Activated gamma-delta T cell treated with Interleukin-2 at 50 U/mL for 16 hours (primary cell): ENCODE results near the gene ZFYVE19.

Experiments used
- DNase-seq: peaks from one replicate; pipeline ENCODE4 v3.0.0-alpha.2; 2020

The ZFYVE19 gene, protein sequence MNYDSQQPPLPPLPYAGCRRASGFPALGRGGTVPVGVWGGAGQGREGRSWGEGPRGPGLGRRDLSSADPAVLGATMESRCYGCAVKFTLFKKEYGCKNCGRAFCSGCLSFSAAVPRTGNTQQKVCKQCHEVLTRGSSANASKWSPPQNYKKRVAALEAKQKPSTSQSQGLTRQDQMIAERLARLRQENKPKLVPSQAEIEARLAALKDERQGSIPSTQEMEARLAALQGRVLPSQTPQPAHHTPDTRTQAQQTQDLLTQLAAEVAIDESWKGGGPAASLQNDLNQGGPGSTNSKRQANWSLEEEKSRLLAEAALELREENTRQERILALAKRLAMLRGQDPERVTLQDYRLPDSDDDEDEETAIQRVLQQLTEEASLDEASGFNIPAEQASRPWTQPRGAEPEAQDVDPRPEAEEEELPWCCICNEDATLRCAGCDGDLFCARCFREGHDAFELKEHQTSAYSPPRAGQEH

DNA sequence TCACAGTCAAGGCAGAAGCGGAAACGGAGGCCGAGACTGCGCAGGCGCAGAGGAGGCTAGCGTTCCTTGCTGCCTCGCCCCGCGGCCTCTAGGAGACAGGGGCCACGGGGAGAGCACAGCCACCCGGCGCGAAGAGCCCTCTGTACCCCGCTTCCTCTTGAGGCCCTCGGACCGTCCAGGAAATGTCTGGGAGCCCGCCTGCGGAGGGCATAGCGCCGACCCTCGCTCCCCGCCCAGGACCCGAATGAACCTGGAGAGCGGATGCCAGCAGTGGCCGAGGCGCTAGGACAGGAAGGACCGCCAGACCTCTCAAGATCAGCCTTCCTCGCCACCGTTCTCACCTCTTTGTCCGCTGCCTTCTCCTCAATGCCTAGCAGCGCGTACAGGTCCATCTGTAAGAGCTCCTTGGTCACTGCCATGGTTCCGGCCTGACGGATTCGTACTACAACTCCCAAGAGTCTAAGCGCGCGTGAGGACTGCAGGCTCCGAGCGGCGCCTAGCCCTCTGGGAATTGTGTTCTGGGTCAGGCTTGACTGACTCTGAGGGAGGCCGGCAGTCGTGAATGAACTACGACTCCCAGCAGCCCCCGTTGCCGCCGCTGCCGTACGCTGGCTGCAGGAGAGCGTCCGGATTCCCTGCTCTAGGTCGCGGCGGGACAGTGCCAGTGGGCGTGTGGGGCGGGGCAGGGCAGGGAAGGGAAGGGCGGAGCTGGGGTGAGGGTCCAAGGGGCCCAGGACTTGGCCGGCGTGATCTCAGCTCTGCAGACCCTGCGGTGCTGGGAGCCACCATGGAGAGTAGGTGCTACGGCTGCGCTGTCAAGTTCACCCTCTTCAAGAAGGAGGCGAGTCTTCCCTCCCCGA lies at the start of gene ZFYVE19, which contains the start of gene DNAJC17:
Gene ZFYVE19 (plus strand): TSS at position 62 of the 860 bp plus-strand sequence. CDS start 501 bp downstream, at position 563.
Gene DNAJC17 (minus strand): TSS at position 446 of the 860 bp plus-strand sequence. CDS start 27 bp downstream, at position 419.
- DNase-seq = peak; percentile 90

DNA sequence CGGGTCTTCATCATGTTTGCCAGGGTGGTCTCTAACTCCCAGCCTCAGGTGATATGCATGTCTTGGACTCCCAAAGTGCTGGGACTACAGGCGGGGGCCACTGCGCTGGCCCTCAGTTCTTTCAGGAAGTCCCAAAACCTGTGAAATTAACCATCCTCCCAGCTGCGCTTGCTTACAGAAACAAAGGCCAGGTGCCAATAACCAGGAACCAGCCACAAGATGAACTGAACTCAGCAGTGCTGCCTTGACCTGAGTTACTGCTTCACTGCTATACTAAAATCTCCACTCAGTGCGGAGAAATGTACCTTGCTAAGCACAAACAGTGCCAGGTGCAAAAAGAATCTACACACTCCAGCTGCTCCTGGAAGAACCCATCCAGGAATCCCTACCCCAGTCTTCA lies 46.9 kb upstream of the ZFYVE19 start:
- DNase-seq = no peak

DNA sequence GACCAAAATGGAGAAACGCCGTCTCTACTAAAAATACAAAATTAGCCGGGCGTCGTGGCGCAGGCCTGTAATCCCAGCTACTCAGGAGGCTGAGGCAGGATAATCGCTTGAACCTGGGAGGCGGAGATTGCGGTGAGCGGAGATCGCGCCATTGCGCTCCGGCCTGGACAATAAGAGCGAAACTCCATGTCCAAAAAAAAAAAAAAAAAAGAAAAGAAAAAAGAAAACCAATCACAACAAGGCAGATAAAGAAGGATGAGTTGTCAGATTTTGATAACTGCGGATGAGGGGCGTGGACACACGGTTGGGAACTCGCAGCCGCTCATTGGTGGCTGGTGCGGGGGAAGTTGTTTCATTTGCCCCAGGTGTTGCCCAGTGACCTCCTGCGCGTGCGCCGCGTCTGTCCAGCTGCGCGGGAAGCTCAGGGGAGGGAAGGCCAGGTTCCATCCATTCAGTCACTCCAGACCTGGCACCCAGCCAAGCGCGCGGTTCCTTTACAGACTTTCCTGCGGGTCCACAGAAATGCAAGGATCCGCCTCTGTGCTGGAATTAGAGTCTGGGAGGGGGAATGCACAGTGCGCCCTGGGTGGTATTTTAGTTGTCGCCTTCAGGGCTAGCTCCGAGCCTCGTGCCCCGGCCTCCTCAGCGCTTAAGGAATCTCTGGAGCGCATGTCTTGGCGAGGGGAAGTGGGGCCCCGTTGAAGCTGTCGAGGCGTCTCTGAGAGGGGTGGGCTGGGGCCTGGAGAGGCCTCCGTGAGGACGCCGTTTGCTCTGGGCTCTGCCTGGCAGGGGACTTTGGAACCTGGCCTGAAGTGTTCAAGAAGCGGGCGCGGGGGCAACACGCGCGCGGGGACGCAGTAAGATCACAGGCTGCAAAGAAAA lies 43.7 kb upstream of the ZFYVE19 start:
- peak; percentile 18 for DNase-seq

DNA sequence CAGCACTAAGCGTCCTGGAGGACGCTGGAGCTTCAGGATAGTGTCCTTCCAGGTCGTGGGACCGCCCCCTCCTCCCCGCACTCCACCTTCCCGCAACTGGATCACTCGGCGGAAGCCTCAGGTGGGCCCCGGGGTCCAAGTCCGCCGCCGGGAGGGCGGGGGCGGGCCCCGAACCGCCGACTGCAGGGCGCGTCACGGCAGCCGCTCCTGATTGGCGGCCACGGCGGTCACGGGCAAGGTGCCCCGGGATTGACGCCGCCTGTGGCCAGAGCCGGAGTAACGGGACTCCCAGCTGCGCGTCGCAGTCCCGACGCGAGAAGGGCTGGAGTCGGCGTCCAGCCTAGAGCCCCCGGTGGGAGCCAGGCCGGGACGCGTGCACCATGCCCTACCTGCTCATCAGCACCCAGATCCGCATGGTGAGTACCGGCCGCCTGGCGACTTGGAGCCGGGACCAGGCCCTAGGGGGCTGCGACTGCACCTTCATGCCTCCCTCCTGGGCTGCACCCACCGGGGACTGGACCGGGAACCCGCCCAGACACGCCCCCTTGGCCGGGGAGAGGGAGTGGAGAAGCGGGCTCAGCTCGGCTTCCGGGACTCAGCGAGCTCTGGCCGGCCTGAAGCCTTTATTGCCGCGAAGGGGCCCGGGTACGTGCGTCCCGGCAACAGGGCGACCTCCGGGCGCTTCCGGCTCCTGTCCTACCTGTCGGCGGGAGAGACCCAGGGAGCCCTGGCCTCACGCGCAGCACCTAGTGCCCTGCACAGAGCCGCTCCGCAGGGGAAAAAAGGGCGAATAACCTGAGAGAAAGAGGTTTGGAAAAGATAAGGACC lies 42.9 kb upstream of the ZFYVE19 start, which contains the start of gene GCHFR:
Gene GCHFR (plus strand): TSS at position 268 of the 828 bp plus-strand sequence. CDS start 113 bp downstream, at position 381.
- peak; percentile 55 for DNase-seq

DNA sequence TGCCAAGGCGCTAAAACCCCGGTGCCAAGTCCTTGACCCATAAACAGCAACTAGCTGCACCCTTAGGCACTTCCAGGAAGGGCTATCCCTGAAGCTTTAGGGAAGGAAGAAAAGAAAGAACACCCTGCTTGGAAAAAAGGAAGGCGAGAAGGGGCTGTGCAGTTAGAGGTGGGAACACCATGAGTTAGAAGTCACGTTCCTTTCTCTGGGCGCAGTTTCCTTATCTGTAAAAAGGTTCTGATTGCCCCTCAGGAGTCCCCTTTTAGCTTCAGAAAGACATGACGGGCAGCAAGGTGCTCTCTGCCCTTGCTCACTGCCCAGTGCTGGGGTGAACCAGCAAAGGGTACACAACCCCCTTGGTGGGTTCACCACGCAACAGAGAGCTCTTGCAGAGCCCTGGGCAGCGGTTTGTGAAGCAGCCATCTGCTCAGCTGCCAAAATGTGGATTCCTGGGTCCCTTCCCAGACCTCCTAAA lies 42.2 kb upstream of the ZFYVE19 start:
- DNase-seq = no peak

DNA sequence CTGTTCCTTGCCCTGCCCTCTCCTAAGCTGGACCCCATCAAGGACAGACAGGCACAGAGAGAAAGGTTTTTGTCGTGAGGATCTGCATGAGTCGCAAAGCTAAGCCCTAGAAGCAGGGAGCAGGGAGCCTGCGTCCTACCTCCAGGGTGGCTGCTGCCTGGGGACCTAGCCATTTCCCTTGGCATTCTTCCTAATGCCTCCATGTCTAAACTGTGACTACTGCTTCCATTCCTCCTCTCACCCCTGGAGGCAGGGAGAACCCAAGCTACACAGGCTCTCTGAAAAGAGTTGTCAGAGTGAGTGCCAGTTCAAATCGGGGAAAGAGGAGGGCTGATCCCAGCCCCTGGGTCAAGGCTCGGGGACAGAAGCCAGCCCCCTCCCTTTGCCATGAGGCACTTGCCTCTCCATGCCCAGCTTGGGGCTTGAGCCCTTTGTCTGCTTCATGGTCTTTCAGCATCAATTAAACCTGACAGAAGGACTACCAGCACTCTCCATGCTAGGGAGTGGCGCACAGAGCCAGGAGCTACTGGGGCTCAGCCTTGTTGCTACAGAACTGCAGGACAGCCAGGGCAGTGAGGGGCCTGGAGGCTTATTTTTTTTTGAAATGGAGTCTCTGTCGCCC lies 40.6 kb upstream of the ZFYVE19 start:
- no peak for DNase-seq

DNA sequence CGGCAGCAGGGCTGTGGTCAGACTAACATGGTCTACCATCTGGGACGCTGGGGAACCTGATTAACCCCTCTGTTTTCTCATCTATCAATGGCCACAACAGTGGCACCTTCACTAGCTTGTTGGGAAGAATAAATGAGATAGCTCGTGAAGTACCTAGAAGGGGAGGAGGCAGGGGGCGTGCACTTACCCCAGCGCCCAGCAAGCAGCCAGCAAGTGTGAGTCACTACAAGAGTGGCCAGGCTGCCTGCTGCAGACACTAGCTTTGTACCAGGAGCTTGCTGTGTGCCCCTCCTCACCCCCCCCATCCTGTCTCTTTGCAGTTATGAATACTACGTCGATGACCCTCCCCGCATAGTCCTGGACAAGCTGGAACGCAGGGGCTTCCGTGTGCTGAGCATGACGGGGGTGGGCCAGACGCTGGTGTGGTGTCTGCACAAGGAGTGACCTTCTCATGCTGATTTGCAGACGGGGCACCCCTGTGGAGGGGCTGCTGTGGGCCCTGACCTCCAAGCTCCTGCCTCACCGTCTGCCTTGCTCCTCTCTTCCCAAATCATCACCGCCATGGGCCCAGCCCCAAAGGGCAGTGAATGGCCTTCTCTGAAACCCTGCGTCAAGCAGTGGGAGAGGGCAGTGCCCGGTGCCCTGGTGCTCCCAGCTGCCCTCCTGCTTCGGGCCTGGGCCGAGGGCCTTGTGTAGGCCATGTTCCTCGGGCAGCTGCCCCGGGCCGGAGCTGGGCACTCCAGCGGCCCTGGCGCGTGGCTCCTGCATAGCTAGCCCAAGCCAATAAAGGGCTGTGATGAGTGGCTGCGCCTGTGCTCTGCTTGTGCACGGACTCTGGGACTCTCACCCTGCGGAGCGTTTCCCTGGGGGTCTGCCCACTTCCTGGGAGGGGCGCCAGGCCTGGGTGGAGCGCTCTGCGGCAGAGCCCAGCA lies 39.7 kb upstream of the ZFYVE19 start:
- DNase-seq = no peak

DNA sequence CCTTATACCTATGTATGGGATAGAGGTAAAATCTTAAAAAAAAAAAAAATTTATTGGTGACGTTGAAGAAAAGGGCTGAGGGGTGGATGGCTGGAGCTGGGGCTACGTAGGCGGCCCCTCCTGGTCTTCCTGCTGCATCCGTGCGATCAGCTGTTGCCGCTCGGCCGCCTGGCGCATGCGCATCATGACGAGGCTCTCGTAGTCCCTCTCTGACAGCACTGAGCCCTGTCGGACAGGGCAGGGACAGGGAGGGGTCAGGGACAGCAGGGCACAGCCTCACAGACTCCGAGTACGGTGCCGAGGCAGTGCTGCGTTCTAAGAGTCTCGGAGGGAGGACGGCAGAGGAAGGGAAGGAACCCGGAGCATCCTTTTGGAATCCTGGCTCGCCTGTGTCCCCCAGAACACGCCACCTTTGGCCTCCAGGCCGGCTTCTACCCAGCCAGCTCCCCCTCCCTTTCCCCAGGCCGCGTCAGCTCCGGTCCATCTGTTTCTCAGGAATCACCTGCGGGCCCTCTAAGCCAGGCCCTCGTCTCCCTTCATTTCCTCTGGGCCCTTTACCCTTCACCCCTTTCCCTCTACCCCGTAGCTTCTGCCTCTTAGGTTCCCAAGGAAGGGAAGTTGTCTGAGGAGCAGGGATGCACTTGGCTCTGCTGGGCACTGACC lies 38.9 kb upstream of the ZFYVE19 start:
- no peak for DNase-seq

DNA sequence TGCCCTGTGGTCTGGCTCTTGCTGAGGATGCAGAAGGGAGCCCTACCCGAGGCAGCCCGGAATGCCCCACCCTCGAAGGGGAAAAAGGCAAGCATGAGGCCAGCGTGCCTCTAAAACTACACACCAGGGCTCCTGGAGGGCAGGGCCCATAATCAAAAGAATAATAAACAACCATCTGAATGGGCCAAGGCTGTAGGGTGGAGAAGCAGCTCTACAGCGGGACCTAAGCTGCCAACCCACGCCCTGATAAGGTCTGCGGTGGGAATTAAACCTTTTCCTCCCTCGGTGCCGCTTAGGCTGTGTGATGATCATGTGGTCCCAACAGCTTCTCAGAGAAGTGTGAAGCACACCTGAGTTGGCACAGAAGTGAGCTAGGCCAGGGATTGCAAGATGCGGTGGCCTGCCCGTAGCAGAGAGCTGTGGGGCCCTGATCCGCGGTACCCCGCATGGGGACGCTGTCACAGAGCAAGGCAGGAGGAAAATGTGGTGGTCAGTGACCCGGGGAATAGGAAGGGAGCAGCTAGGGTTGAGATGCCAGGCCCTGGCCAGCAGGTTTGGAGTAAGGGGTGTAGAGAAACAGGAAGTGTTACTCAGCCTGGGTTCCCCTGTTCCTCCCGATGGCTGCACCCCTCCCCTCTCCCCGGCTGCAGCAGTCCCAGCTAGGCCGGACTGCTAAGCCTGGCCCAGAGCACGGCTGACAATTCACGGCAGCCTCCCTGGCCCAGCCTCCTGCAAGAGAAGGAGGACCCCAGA lies 38.2 kb upstream of the ZFYVE19 start:
- DNase-seq = no peak

DNA sequence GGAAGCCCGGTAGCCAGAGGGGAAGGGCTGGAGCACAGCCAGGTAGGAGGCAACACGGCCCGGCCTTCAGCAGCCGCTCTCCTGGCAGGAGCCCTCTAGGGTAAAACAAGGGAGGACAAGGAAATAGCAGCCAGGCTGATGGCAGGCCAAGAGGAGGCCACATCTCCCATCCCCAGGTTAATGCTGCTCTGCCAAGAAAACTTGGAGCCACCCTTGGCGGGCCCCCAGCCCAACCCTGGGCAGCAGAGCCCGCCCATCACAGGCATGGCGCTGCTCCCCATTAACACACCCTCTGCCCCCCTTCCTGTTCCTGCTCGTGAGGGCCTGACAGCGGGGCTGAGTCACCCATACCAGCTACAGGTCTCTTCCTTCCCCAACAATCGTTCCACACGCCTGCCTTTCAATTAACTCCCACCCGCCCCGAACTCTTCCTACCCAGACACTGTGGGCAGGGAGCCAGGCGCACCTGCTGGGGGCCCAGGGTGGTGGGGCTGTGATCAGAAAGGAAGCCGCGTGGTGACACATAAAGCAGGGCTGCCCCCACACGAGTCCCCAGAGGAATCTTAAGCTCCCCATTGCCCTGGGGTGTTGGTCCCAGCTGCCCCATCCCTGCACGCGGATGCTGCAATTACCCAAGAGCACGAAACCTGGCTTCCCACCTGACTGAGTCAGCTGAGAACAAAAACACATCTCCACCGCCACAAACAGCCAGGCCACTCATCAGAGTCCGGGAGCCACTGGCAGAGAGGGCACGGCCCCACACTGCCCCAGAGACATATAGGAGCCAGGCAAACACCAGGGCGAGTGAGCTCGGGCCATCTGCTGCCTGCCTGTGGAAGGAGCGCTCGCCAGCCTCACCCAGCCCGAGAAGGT lies 37.4 kb upstream of the ZFYVE19 start, which contains the start of gene C15orf62:
Gene C15orf62 (plus strand): TSS at position 707 of the 873 bp plus-strand sequence. CDS start 516 bp downstream, outside the sequence.
- DNase-seq = peak; percentile 63

DNA sequence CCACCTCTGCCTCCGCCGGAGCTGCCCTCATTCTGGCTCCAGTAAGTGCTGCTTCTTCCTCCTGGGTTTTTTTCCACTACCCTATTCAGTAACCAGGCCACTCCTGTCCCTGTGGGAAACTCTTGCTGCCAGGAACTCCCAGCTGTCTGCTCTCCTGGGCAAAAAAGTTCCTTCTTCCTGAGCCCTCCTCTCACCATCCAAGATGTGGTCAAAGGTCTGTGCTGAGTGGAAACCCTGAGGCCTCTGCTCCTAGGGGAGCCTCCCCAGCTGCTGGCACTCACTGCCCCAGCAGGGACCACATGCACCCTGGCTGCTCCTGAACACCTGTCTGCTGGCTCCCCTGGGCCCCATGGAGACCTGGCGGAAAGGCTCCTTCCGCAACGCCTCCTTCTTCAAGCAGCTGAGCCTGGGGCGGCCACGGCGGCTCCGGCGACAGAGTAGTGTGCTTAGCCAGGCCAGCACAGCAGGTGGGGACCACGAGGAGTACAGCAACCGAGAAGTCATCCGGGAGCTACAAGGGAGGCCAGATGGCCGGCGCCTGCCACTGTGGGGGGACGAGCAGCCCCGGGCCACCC lies 36.7 kb upstream of the ZFYVE19 start:
- no peak for DNase-seq

DNA sequence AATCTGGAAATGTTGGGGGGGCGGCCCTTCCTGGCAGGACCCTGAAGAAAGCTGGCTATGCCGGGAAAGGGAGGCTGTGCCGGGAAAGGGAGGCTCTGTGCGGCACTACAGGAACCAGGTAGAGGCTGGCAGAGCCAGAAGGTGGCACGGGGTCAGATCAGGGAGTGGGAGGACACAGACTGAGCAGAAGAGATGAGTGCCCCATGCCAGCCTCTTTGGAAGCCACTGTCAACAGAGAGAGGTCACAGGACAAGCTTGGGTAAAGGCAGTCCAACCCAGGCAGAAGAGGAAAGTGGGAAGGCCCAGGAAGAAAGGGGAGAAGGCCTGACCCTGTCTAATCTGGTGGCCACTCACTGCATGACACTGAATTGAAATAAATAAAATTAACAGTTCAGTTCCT lies 35.6 kb upstream of the ZFYVE19 start:
- DNase-seq = no peak

DNA sequence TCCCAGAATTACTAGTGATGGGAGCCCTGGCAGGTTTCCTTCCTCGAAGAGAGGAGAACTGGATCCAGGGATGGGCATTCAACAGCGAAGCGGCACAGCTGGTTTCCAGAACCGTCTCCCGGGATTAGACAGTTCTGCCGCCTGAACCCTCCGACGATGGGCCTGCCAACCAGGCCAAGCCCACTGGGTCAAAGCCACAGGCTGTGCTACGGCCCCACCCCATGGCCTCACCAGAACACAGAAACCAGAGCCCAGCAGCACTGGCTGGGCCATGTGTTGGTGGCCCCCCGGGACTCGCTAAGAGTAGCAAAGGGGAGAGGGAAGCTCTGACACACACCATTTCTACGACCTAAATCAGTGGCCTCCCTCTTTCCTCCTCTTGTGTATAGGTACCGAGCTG lies 34.9 kb upstream of the ZFYVE19 start:
- DNase-seq = no peak

DNA sequence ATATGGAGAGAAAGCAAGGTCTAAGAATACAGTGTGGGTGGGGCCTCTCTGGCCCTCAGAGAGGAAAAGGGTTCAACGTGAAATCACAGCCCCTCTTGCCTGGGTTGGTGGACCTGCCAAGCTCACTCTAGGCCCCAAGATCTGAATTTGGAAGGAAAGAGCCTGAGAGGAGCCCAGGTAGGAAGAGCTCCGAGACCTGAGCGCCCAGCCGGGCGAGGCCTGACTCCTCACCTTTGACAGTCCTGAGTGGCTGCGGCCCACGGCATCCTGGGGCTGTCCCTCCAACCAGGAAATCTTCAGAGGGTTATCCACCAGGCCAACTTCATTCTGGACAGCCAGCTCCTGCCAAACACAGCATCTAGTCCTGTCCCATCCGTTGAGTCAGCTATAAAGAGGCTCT lies 33.4 kb upstream of the ZFYVE19 start:
- DNase-seq = no peak

DNA sequence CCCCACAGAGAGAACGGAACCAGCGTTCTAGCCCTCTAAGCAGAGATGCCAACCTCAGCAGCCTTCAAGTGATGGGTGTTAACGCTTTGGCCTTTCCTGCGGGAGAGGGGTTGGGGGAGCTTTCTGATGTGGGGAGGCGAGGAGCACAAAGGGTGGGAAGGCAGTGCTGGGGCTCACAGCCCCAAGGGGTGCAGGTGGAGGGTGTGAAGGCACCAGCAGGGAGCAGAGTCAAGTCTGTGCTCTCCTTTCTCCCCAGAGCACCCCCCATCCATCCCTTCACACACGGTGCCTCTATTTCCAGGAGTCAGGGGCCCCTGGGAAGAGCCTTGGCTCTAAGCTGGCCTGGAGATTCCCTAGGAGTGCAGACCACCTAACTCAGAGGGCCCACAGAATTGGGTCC lies 33.0 kb upstream of the ZFYVE19 start:
- no peak for DNase-seq

DNA sequence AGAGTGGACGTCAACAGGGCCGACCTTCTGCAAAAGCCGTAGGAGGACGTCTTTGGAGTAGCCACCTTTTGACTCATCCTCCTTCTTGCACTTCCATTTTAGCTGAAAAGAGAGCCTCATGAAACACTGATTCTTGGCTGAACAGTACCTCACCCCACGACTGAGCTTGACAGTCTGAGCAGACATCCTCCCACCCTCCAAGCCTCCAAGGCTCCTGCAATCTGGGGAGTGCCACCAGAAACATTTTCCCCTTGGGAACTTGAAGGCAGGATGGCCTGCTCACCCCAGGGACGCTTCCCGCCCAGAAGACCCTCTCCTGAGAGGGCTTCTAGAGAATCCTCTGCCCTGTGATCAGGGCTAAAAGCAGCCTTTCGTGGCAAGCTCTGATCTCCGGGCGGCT lies 31.9 kb upstream of the ZFYVE19 start:
- DNase-seq = no peak
